Measurements from ENCODE around the gene CCSER2.
"Not testable (repeated sequence)": the region's sequence is repeated elsewhere in the genome, so short reads cannot be mapped to it uniquely, and the experiment has no call there.

The CCSER2 gene

DNA sequence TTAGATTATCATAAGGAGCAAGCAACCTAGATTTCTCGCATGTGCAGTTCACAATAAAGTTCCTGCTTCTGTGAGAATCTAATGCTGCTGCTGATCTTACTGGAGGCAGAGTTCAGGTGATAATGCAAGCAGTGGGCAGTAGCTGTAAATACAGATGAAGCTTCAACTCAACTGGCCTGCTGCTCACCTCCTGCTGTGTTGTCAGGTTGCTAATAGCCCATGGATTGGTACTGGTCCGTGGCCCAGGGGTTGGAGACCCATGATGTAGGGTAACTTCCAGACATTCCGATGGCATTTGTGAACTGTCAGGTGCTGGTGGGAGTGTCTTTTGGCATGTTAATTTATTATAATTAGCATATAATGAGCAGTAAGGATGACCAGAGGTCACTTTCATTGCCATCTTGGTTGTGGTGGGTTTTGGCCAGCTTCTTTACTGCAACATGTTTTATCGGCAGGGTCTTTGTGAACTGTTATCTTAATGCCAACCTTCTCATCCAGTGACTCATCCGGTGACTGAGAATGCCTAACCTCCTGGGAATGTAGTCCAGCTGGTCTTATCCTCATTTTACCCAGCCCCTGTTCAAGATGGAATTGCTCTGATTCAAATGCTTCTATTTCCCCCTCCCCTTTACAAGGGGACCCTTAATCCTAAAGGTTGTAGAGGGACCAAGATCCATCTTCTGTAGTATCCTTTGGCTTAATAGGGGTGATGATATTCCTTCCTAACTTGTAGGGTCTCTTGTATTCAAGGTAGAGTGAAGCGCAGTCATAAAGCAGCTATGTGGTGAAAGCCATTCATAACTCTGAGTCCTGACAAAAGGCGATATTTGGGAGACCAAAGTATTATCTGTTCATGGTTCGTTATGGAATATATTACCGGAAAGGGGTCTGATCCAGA, 165.8 kb downstream of the CCSER2 start:
- peak; percentile 62 for DNase-seq (ENCODE audit: low read depth, low spot score)
- in situ Hi-C loops (cut with HindIII; ENCODE audit: low sequenced_read_pairs): no loop called here
- no peak overlapping the region for H3K4me3 ChIP-seq (ENCODE audit: low read depth, low read length)
- TF ChIP-seq, protein P1, sequence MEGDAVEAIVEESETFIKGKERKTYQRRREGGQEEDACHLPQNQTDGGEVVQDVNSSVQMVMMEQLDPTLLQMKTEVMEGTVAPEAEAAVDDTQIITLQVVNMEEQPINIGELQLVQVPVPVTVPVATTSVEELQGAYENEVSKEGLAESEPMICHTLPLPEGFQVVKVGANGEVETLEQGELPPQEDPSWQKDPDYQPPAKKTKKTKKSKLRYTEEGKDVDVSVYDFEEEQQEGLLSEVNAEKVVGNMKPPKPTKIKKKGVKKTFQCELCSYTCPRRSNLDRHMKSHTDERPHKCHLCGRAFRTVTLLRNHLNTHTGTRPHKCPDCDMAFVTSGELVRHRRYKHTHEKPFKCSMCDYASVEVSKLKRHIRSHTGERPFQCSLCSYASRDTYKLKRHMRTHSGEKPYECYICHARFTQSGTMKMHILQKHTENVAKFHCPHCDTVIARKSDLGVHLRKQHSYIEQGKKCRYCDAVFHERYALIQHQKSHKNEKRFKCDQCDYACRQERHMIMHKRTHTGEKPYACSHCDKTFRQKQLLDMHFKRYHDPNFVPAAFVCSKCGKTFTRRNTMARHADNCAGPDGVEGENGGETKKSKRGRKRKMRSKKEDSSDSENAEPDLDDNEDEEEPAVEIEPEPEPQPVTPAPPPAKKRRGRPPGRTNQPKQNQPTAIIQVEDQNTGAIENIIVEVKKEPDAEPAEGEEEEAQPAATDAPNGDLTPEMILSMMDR (IDR thresholded peaks at IDR 0.05; ENCODE audit: low read depth, low read length): no peak

DNA sequence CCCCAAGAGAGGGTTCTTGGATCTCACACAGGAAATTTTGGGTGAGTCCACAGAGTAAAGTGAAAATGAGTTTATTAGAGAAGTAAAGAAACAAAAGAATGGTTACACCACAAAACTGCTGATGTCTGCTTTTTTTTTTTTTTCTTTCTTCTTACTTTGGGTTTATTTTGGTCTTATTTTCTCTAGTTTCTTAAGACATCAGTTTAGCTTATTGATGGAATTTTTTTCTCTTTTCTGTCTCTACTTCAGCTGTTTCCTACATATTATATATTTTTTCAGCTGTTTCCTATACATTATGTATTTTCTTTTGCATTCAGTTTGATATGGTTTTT, 166.4 kb downstream of the CCSER2 start:
- TF ChIP-seq, protein P1 (IDR thresholded peaks at IDR 0.05; ENCODE audit: low read depth, low read length): no peak
- DNase-seq (ENCODE audit: low read depth, low spot score): no peak
- H3K4me3 ChIP-seq (ENCODE audit: low read depth, low read length): no peak overlapping the region
- in situ Hi-C loops (cut with HindIII; ENCODE audit: low sequenced_read_pairs): no loop called here

DNA sequence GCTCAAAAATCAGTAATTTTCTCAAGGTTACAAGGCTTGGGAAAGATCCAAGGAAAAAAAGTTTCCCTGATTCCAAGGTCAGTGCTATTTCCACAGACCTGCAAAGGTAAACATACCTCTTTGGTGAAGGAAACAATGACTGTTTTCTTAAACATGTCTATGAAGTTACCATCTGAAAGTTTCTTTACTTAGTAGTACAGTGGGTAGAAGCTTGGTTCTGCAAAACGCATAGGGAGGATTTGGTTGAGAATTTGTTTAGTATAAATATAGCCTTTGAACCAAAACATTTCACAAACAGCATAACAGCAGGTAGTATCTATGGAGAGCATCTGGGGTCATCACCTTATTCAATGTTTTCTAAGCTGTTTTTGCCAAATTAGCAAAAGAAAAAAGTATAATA, 169.6 kb downstream of the CCSER2 start:
- in situ Hi-C loops (cut with HindIII; ENCODE audit: low sequenced_read_pairs): no loop called here
- no peak for DNase-seq (ENCODE audit: low read depth, low spot score)
- TF ChIP-seq, protein P1 (IDR thresholded peaks at IDR 0.05; ENCODE audit: low read depth, low read length): no peak
- H3K4me3 ChIP-seq (ENCODE audit: low read depth, low read length): no peak overlapping the region

DNA sequence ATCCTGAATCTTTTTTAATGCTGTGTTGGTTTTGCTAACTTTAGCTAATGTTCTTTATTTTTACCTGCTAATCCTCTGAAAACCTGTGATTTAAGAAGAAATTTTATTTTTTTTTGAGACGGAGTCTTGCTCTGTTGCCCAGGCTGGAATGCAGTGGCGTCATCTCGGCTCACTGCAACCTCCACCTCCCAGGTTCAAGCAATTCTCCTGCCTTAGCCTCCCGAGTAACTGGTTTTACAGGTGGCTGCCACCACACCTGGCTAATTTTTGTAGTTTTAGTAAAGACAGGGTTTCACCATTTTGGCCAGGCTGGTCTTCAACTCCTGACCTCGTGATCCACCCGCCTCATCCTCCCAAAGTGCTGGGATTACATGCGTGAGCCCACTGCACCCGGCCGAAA, 170.7 kb downstream of the CCSER2 start:
- H3K4me3 ChIP-seq (ENCODE audit: low read depth, low read length); DNase-seq (ENCODE audit: low read depth, low spot score); in situ Hi-C loops (cut with HindIII; ENCODE audit: low sequenced_read_pairs): not testable (repeated sequence)

DNA sequence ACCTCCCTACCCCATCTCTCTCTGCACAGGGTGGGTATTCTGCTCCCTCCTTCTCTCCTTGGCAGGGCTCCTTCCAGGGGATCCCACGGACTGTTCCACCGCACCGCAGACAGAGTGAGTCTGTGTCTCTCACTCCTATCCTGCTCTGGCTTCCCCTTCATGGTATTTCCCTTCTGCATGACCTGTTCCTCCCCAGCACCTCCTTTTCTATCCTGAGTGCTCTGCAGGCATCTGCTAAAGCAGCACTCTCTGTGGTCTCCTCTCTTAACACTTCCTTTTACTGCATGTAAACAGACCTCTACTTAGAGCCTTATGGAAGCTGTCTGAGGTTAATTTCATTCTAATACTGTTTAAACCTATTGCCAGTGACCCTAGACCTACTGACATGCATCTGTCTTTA, 171.5 kb downstream of the CCSER2 start:
- DNase-seq (ENCODE audit: low read depth, low spot score): no peak
- in situ Hi-C loops (cut with HindIII; ENCODE audit: low sequenced_read_pairs): no loop called here
- H3K4me3 ChIP-seq (ENCODE audit: low read depth, low read length): no peak overlapping the region
- TF ChIP-seq, protein P1 (IDR thresholded peaks at IDR 0.05; ENCODE audit: low read depth, low read length): no peak

DNA sequence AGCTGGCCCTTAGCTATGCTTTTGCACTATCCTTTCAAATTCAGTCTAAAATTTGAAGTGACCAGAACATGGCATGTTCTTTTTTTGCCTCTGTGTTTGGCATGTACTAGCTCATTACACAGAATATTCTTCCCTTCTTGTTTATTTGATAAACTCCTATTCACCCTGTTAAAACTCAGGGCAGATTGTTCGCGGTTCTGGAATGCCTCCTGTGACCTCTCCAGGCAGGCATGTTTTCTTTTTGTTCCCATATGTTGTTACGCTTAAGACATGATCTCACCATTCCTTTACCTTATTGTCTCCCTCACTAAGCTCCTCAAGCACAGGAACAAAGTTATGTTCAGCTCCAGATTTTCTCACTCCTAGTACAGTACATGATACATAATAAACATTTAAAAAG, 181.7 kb downstream of the CCSER2 start:
- in situ Hi-C loops (cut with HindIII; ENCODE audit: low sequenced_read_pairs): no loop called here
- TF ChIP-seq, protein P1 (IDR thresholded peaks at IDR 0.05; ENCODE audit: low read depth, low read length): no peak
- no peak overlapping the region for H3K4me3 ChIP-seq (ENCODE audit: low read depth, low read length)
- peak; percentile 67 for DNase-seq (ENCODE audit: low read depth, low spot score)

DNA sequence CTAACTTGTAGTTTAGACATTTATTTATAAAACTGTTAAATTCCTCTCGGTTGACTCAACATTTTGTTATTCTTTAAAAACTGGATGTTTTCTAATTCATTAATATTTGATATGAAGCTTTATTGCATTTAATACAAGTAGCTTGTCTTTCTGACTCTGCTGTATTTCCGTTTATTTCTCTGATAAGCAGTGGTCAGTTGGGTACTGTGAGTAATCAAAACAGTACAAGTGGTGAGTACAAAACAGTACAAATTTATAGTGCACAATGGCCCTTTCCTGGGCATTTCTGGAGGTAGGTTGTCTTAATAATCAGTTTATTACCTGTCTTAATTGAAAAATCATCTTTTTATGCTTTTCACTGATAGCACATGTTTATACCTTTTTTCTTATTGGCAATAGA, 182.7 kb downstream of the CCSER2 start:
- no peak for DNase-seq (ENCODE audit: low read depth, low spot score)
- in situ Hi-C loops (cut with HindIII; ENCODE audit: low sequenced_read_pairs): no loop called here
- no peak overlapping the region for H3K4me3 ChIP-seq (ENCODE audit: low read depth, low read length)
- TF ChIP-seq, protein P1 (IDR thresholded peaks at IDR 0.05; ENCODE audit: low read depth, low read length): no peak

Measured in astrocyte of the spinal cord (primary cell).